H1 (cell line): ENCODE measurements around the gene MPZ. TPM values are rescaled to one million over a fixed set of nuclear protein-coding genes. Genes with fewer than 3 reads are reported as not detected.

Experiments
- CTCF ChIA-PET: fragments of 300-600 bp; sonication (Branson Sonifier 250); formaldehyde crosslinking; loops from one replicate; lab custom pipeline; 2021; ENCODE audit not compliant: partially characterized antibody; lab: Charles Lee
- POLR2A ChIA-PET: fragments of 300-600 bp; sonication (Branson Sonifier 250); formaldehyde crosslinking; loops from one replicate; lab custom pipeline; 2021; ENCODE audit warnings: inconsistent platforms; ENCODE audit not compliant: partially characterized antibody; lab: Charles Lee
- DNase-seq, 2 experiments: peaks; one replicate each; pipeline versions ENCODE4 v3.0.0 to v3.0.0-alpha.2; 2010 to 2022; ENCODE audit warnings: low spot score in 2 of 2, low read depth in 1 of 2, mixed read lengths in 1 of 2
- FAIRE-seq: peaks from 2 replicates; lab custom pipeline; 2011; peaks lifted over from hg19 to GRCh38; lab: Jason Lieb, UNC
- H2AFZ ChIP-seq: 2 replicates; pipeline ENCODE4 v1.8.1; 2012; ENCODE audit warnings: low read length, inconsistent platforms
- H2AK5ac ChIP-seq: 2 replicates; pipeline ENCODE4 v1.6.1; 2013; ENCODE audit warnings: low read depth, low read length
- H2BK120ac ChIP-seq: replicated peaks from 2 replicates; pipeline ENCODE3; 2013; ENCODE audit warnings: low read depth, low read length, inconsistent platforms
- H2BK12ac ChIP-seq: 2 replicates; pipeline ENCODE4 v1.6.1; 2013; ENCODE audit warnings: low read depth, low read length
- H2BK15ac ChIP-seq: 2 replicates; pipeline ENCODE4 v1.6.1; 2013; ENCODE audit warnings: low read length
- H2BK20ac ChIP-seq: 2 replicates; pipeline ENCODE4 v1.6.1; 2013; ENCODE audit warnings: low read length
- H2BK5ac ChIP-seq: 2 replicates; pipeline ENCODE4 v1.6.1; 2013; ENCODE audit warnings: low read depth, low read length
- H3K14ac ChIP-seq: 2 replicates; pipeline ENCODE4 v1.6.1; 2013; ENCODE audit warnings: inconsistent platforms; ENCODE audit not compliant: insufficient read length
- H3K18ac ChIP-seq: 2 replicates; pipeline ENCODE4 v1.6.1; 2013; ENCODE audit warnings: low read length; ENCODE audit errors: extremely low read depth
- H3K23ac ChIP-seq: 2 replicates; pipeline ENCODE4 v1.6.1; 2013; ENCODE audit warnings: inconsistent platforms; ENCODE audit not compliant: insufficient read length
- H3K23me2 ChIP-seq: 2 replicates; pipeline ENCODE4 v1.6.1; 2013; ENCODE audit warnings: low read depth, low read length
- H3K27ac ChIP-seq: 2 replicates; pipeline ENCODE4 v1.6.1; 2011; ENCODE audit warnings: low read depth, low read length, inconsistent platforms
- H3K27me3 ChIP-seq, 4 experiments: replicated peaks in 1 of 4; 1 replicate in 1 of 4; 2 replicates in 3 of 4; pipeline versions ENCODE4 v1.6.1 to v1.8.1; 2011 to 2013; ENCODE audit warnings: low read length in 3 of 4, mild to moderate bottlenecking in 3 of 4, inconsistent platforms in 2 of 4, mixed read lengths in 2 of 4, moderate library complexity in 1 of 4; ENCODE audit not compliant: control insufficient read depth in 3 of 4, insufficient read depth in 3 of 4; ENCODE audit errors: extremely low read depth in 1 of 4
- H3K36me3 ChIP-seq, 4 experiments: 2 replicates each; pipeline versions ENCODE4 v1.6.1 to v1.8.1; 2011 to 2013; ENCODE audit warnings: mild to moderate bottlenecking in 4 of 4, low read length in 3 of 4, moderate library complexity in 2 of 4, control low read depth in 1 of 4, inconsistent platforms in 1 of 4; ENCODE audit not compliant: insufficient read depth in 4 of 4, control insufficient read depth in 2 of 4
- H3K4ac ChIP-seq: replicated peaks from 2 replicates; pipeline ENCODE3; 2013; ENCODE audit warnings: low read length, low read depth, mixed read lengths, inconsistent platforms; ENCODE audit not compliant: insufficient read length
- H3K4me1 ChIP-seq, 4 experiments: replicated peaks in 1 of 4; 1 replicate in 1 of 4; 2 replicates in 3 of 4; pipeline versions ENCODE4 v1.6.1 to v1.8.1; 2011 to 2013; ENCODE audit warnings: low read length in 3 of 4, inconsistent platforms in 2 of 4, mixed read lengths in 1 of 4; ENCODE audit not compliant: insufficient read depth in 4 of 4, control insufficient read depth in 3 of 4
- H3K4me2 ChIP-seq, 2 experiments: 2 replicates each; pipeline versions ENCODE4 v1.6.1 to v1.8.1; 2011 to 2013; ENCODE audit warnings: low read depth in 2 of 2, low read length in 2 of 2, control low read depth in 1 of 2, inconsistent platforms in 1 of 2, mild to moderate bottlenecking in 1 of 2; ENCODE audit not compliant: insufficient read depth in 1 of 2
- H3K4me3 ChIP-seq, 4 experiments: fragments of 200-600, 300-600 bp in 1 of 4; sonication (generic), shearing (Covaris generic), sonication (Bioruptor Twin) in 1 of 4; 2 replicates each; pipeline versions ENCODE4 v1.5.1 to v1.8.1; 2011 to 2016; ENCODE audit warnings: low read length in 4 of 4, low read depth in 3 of 4, control low read depth in 2 of 4, inconsistent platforms in 2 of 4, mild to moderate bottlenecking in 2 of 4, mixed read lengths in 1 of 4, moderate library complexity in 1 of 4; ENCODE audit not compliant: insufficient read depth in 2 of 4; ENCODE audit errors: extremely low read depth in 1 of 4
- H3K56ac ChIP-seq: replicated peaks from 2 replicates; pipeline ENCODE3; 2013; ENCODE audit warnings: low read depth, mild to moderate bottlenecking, mixed read lengths, low read length, inconsistent platforms; ENCODE audit not compliant: insufficient read length
- H3K79me1 ChIP-seq: 2 replicates; pipeline ENCODE4 v1.6.1; 2013; ENCODE audit warnings: low read depth, low read length, control low read depth
- H3K79me2 ChIP-seq, 2 experiments: 2 replicates each; pipeline versions ENCODE4 v1.6.1 to v1.8.1; 2012 to 2013; ENCODE audit warnings: low read length in 2 of 2, mild to moderate bottlenecking in 2 of 2, inconsistent platforms in 1 of 2; ENCODE audit not compliant: insufficient read depth in 2 of 2, control insufficient read depth in 1 of 2
- H3K9ac ChIP-seq, 4 experiments: replicated peaks in 1 of 4; 1 replicate in 1 of 4; 2 replicates in 3 of 4; pipeline versions ENCODE4 v1.6.1 to v1.8.1; 2011 to 2013; ENCODE audit warnings: low read depth in 3 of 4, low read length in 3 of 4, control low read depth in 2 of 4, mild to moderate bottlenecking in 2 of 4, moderate library complexity in 2 of 4, inconsistent platforms in 1 of 4; ENCODE audit errors: extremely low read depth in 1 of 4
- H3K9me3 ChIP-seq, 2 experiments: 2 replicates each; pipeline versions ENCODE4 v1.6.1 to v1.8.1; 2012 to 2013; ENCODE audit warnings: mild to moderate bottlenecking in 2 of 2, moderate library complexity in 2 of 2, control low read depth in 1 of 2, inconsistent platforms in 1 of 2, low read depth in 1 of 2, low read length in 1 of 2, mixed read lengths in 1 of 2; ENCODE audit not compliant: insufficient read depth in 2 of 2
- H4K20me1 ChIP-seq, 2 experiments: replicated peaks in 1 of 2; 2 replicates each; pipeline versions ENCODE3 to v1.8.1; 2011 to 2013; ENCODE audit warnings: inconsistent platforms in 2 of 2, low read length in 2 of 2, mild to moderate bottlenecking in 1 of 2; ENCODE audit not compliant: insufficient read depth in 2 of 2, control insufficient read depth in 1 of 2
- H4K5ac ChIP-seq: 2 replicates; pipeline ENCODE4 v1.6.1; 2013; ENCODE audit warnings: low read length, low read depth, mixed read lengths, inconsistent platforms; ENCODE audit not compliant: insufficient read length
- H4K8ac ChIP-seq: 2 replicates; pipeline ENCODE4 v1.8.0; 2013; ENCODE audit warnings: mild to moderate bottlenecking, moderate library complexity, low read length, inconsistent platforms; ENCODE audit not compliant: insufficient read depth; ENCODE audit errors: extremely low read depth
- H4K91ac ChIP-seq: replicated peaks from 2 replicates; pipeline ENCODE3; 2013; ENCODE audit warnings: low read length, mixed read lengths, inconsistent platforms; ENCODE audit not compliant: insufficient read length
- CHD1 ChIP-seq: IDR thresholded peaks from 2 replicates; pipeline ENCODE4 v1.6.1; 2012; ENCODE audit warnings: low read depth, low read length, improper control_type of control experiment
- KDM1A ChIP-seq: fragments of 200-600, 300-600 bp; sonication (generic); IDR thresholded peaks from 2 replicates; pipeline ENCODE4 v1.7.1; 2016; ENCODE audit warnings: mild to moderate bottlenecking, low read length, borderline replicate concordance
- NRF1 ChIP-seq: IDR thresholded peaks from 2 replicates; pipeline ENCODE4 v1.6.1; 2011; ENCODE audit warnings: mild to moderate bottlenecking, low read depth, low read length, improper control_type of control experiment
- POLR2AphosphoS5 ChIP-seq: IDR thresholded peaks from 2 replicates; pipeline ENCODE4 v1.6.1; 2011; ENCODE audit warnings: low read depth, low read length
- POU5F1 ChIP-seq: IDR thresholded peaks from 2 replicates; pipeline ENCODE4 v1.6.1; 2011; ENCODE audit warnings: low read depth, mild to moderate bottlenecking, low read length, moderate library complexity
- RFX5 ChIP-seq: IDR thresholded peaks from 2 replicates; pipeline ENCODE4 v1.6.1; 2011; ENCODE audit warnings: low read depth, low read length, improper control_type of control experiment, borderline replicate concordance
- WGBS, 2 experiments: shearing (Covaris generic) in 1 of 2; methylation state at CpG; one replicate each; pipeline versions ENCODE4 v1.1.6 to v1.1.7; 2013 to 2015; ENCODE audit warnings: low lambda C conversion rate in 2 of 2, mixed read lengths in 2 of 2, inconsistent platforms in 1 of 2, low coverage in 1 of 2, missing lambda C conversion rate in 1 of 2; ENCODE audit not compliant: insufficient replicate concordance in 2 of 2, insufficient coverage in 1 of 2, insufficient read length in 1 of 2; ENCODE audit errors: extremely low coverage in 1 of 2, missing lambda C conversion rate in 1 of 2; 5-methylcytosine and 5-hydroxymethylcytosine counted together
- polyA plus RNA-seq, 7 experiments: library from polyadenylated mRNA; depleted of rRNA in 3 of 7; stranded (reverse) in 5 of 7; unstranded in 2 of 7; fragments of >200 nt in 5 of 7; fragments of 200-250 nt in 2 of 7; gene quantifications; 1 replicate in 5 of 7; 2 replicates in 1 of 7; 4 replicates in 1 of 7; pipeline versions ENCODE4 v1.2.1 to v1.2.3, GENCODE V29; 2011 to 2013; ENCODE audit warnings: missing spikeins in 2 of 7, mixed read lengths in 2 of 7
- total RNA-seq: library from RNA; stranded (reverse); fragmentation: NEBNext Ultra II Directional; extraction: Animal tissue kit (Norgen Biotek cat#: 25700); gene quantifications from 2 replicates; pipeline ENCODE4 v1.2.1, GENCODE V29; 2021

Gene MPZ
- total and polyA plus RNA-seq, 2 of the 8 experiments (the other 6 are each of a cell fraction or from before 2014, with no cell fraction given): 4.1 to 5.1 TPM

DNA sequence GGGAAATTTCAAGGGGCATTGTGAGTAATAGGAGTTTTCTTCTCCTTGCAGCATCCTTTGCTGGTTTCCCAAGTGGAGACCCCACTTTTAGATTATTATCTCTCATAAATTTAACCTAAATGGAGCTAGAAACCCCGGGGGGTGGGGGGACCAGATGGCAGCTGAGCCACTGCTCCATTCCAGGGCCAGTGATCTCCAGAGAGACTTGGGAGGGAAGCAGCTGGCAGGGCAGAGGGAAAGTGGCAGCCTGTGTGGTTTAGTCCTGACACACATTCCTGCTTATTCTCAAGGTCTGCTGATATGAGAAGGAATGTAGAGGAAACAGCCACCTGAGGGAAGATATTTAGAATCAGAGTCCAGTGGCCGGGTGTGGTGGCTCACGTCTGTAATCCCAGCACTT, 34.9 kb downstream of the MPZ start:
- Histone ChIP-seq H3K27me3 (no peaks in the 10 kb centered on the region), H3K4ac (no peak overlapping the region), H3K23ac (no peak overlapping the region), H3K56ac (no peak overlapping the region), H2BK12ac (no peak overlapping the region), H3K79me1 (no peaks in the 10 kb centered on the region), H3K23me2 (no peaks in the 10 kb centered on the region), H2AFZ (no peak overlapping the region), H2AK5ac (no peak overlapping the region), H4K5ac (no peak overlapping the region), H4K20me1 (no peaks in the 10 kb centered on the region), H4K91ac (no peak overlapping the region), H3K27ac (no peak overlapping the region), H3K36me3 (no peaks in the 10 kb centered on the region), H3K9ac (no peak overlapping the region), H3K9me3 (no peaks in the 10 kb centered on the region), H2BK15ac (no peak overlapping the region), H4K8ac (no peak overlapping the region), H3K4me3 (no peak overlapping the region), H3K4me1 (no peaks in the 10 kb centered on the region), H2BK5ac (no peak overlapping the region), H3K79me2 (no peaks in the 10 kb centered on the region), H2BK120ac (no peak overlapping the region), H3K14ac (no peak overlapping the region), H3K4me2 (no peak overlapping the region), H3K18ac (no peak overlapping the region), H2BK20ac (no peak overlapping the region)
- ChIA-PET POLR2A (no interaction called here), CTCF (interaction anchor here (1.0 to 2.7 kb wide), 7 partner anchors 10 to 83 kb away, joined by 3 to 16 read pairs (median 3); no protein-coding TSS in a partner anchor)
- DNase-seq (no peak), FAIRE-seq (no peak)
- TF ChIP-seq POU5F1 (no peak), RFX5 (no peak), NRF1 (no peak), CHD1 (no peak), KDM1A (no peak), POLR2AphosphoS5 (no peak)
- WGBS, 2 experiments: 88% methylated on average over 3 of the region's 3 CpGs; no CpG with 5 or more reads in 1 of the 2 experiments
